H1 (cell line): ENCODE measurements around the gene SEMA3F. TPM values are rescaled to one million over a fixed set of nuclear protein-coding genes. Genes with fewer than 3 reads are reported as not detected.
A peak's percentile ranks its signal among the peaks of the same experiment; 100 is the strongest.
"Not testable (repeated sequence)": the region's sequence is repeated elsewhere in the genome, so short reads cannot be mapped to it uniquely, and the experiment has no call there.

Experiments used
- CTCF ChIA-PET: fragments of 300-600 bp; sonication (Branson Sonifier 250); formaldehyde crosslinking; loops from one replicate; lab custom pipeline; 2021; ENCODE audit not compliant: partially characterized antibody; lab: Charles Lee
- POLR2A ChIA-PET: fragments of 300-600 bp; sonication (Branson Sonifier 250); formaldehyde crosslinking; loops from one replicate; lab custom pipeline; 2021; ENCODE audit warnings: inconsistent platforms; ENCODE audit not compliant: partially characterized antibody; lab: Charles Lee
- DNase-seq, 2 experiments: peaks; one replicate each; pipeline versions ENCODE4 v3.0.0 to v3.0.0-alpha.2; 2010 to 2022; ENCODE audit warnings: low spot score in 2 of 2, low read depth in 1 of 2, mixed read lengths in 1 of 2
- FAIRE-seq: peaks from 2 replicates; lab custom pipeline; 2011; peaks lifted over from hg19 to GRCh38; lab: Jason Lieb, UNC
- H2AFZ ChIP-seq: 2 replicates; pipeline ENCODE4 v1.8.1; 2012; ENCODE audit warnings: low read length, inconsistent platforms
- H2AK5ac ChIP-seq: 2 replicates; pipeline ENCODE4 v1.6.1; 2013; ENCODE audit warnings: low read depth, low read length
- H2BK120ac ChIP-seq: replicated peaks from 2 replicates; pipeline ENCODE3; 2013; ENCODE audit warnings: low read depth, low read length, inconsistent platforms
- H2BK12ac ChIP-seq: 2 replicates; pipeline ENCODE4 v1.6.1; 2013; ENCODE audit warnings: low read depth, low read length
- H2BK15ac ChIP-seq: 2 replicates; pipeline ENCODE4 v1.6.1; 2013; ENCODE audit warnings: low read length
- H2BK20ac ChIP-seq: 2 replicates; pipeline ENCODE4 v1.6.1; 2013; ENCODE audit warnings: low read length
- H2BK5ac ChIP-seq: 2 replicates; pipeline ENCODE4 v1.6.1; 2013; ENCODE audit warnings: low read depth, low read length
- H3K14ac ChIP-seq: 2 replicates; pipeline ENCODE4 v1.6.1; 2013; ENCODE audit warnings: inconsistent platforms; ENCODE audit not compliant: insufficient read length
- H3K18ac ChIP-seq: 2 replicates; pipeline ENCODE4 v1.6.1; 2013; ENCODE audit warnings: low read length; ENCODE audit errors: extremely low read depth
- H3K23ac ChIP-seq: 2 replicates; pipeline ENCODE4 v1.6.1; 2013; ENCODE audit warnings: inconsistent platforms; ENCODE audit not compliant: insufficient read length
- H3K23me2 ChIP-seq: 2 replicates; pipeline ENCODE4 v1.6.1; 2013; ENCODE audit warnings: low read depth, low read length
- H3K27ac ChIP-seq: 2 replicates; pipeline ENCODE4 v1.6.1; 2011; ENCODE audit warnings: low read depth, low read length, inconsistent platforms
- H3K27me3 ChIP-seq, 4 experiments: replicated peaks in 1 of 4; 1 replicate in 1 of 4; 2 replicates in 3 of 4; pipeline versions ENCODE4 v1.6.1 to v1.8.1; 2011 to 2013; ENCODE audit warnings: low read length in 3 of 4, mild to moderate bottlenecking in 3 of 4, inconsistent platforms in 2 of 4, mixed read lengths in 2 of 4, moderate library complexity in 1 of 4; ENCODE audit not compliant: control insufficient read depth in 3 of 4, insufficient read depth in 3 of 4; ENCODE audit errors: extremely low read depth in 1 of 4
- H3K36me3 ChIP-seq, 4 experiments: 2 replicates each; pipeline versions ENCODE4 v1.6.1 to v1.8.1; 2011 to 2013; ENCODE audit warnings: mild to moderate bottlenecking in 4 of 4, low read length in 3 of 4, moderate library complexity in 2 of 4, control low read depth in 1 of 4, inconsistent platforms in 1 of 4; ENCODE audit not compliant: insufficient read depth in 4 of 4, control insufficient read depth in 2 of 4
- H3K4ac ChIP-seq: replicated peaks from 2 replicates; pipeline ENCODE3; 2013; ENCODE audit warnings: low read length, low read depth, mixed read lengths, inconsistent platforms; ENCODE audit not compliant: insufficient read length
- H3K4me1 ChIP-seq, 4 experiments: replicated peaks in 1 of 4; 1 replicate in 1 of 4; 2 replicates in 3 of 4; pipeline versions ENCODE4 v1.6.1 to v1.8.1; 2011 to 2013; ENCODE audit warnings: low read length in 3 of 4, inconsistent platforms in 2 of 4, mixed read lengths in 1 of 4; ENCODE audit not compliant: insufficient read depth in 4 of 4, control insufficient read depth in 3 of 4
- H3K4me2 ChIP-seq, 2 experiments: 2 replicates each; pipeline versions ENCODE4 v1.6.1 to v1.8.1; 2011 to 2013; ENCODE audit warnings: low read depth in 2 of 2, low read length in 2 of 2, control low read depth in 1 of 2, inconsistent platforms in 1 of 2, mild to moderate bottlenecking in 1 of 2; ENCODE audit not compliant: insufficient read depth in 1 of 2
- H3K4me3 ChIP-seq, 4 experiments: fragments of 200-600, 300-600 bp in 1 of 4; sonication (generic), shearing (Covaris generic), sonication (Bioruptor Twin) in 1 of 4; 2 replicates each; pipeline versions ENCODE4 v1.5.1 to v1.8.1; 2011 to 2016; ENCODE audit warnings: low read length in 4 of 4, low read depth in 3 of 4, control low read depth in 2 of 4, inconsistent platforms in 2 of 4, mild to moderate bottlenecking in 2 of 4, mixed read lengths in 1 of 4, moderate library complexity in 1 of 4; ENCODE audit not compliant: insufficient read depth in 2 of 4; ENCODE audit errors: extremely low read depth in 1 of 4
- H3K56ac ChIP-seq: replicated peaks from 2 replicates; pipeline ENCODE3; 2013; ENCODE audit warnings: low read depth, mild to moderate bottlenecking, mixed read lengths, low read length, inconsistent platforms; ENCODE audit not compliant: insufficient read length
- H3K79me1 ChIP-seq: 2 replicates; pipeline ENCODE4 v1.6.1; 2013; ENCODE audit warnings: low read depth, low read length, control low read depth
- H3K79me2 ChIP-seq, 2 experiments: 2 replicates each; pipeline versions ENCODE4 v1.6.1 to v1.8.1; 2012 to 2013; ENCODE audit warnings: low read length in 2 of 2, mild to moderate bottlenecking in 2 of 2, inconsistent platforms in 1 of 2; ENCODE audit not compliant: insufficient read depth in 2 of 2, control insufficient read depth in 1 of 2
- H3K9ac ChIP-seq, 4 experiments: replicated peaks in 1 of 4; 1 replicate in 1 of 4; 2 replicates in 3 of 4; pipeline versions ENCODE4 v1.6.1 to v1.8.1; 2011 to 2013; ENCODE audit warnings: low read depth in 3 of 4, low read length in 3 of 4, control low read depth in 2 of 4, mild to moderate bottlenecking in 2 of 4, moderate library complexity in 2 of 4, inconsistent platforms in 1 of 4; ENCODE audit errors: extremely low read depth in 1 of 4
- H3K9me3 ChIP-seq, 2 experiments: 2 replicates each; pipeline versions ENCODE4 v1.6.1 to v1.8.1; 2012 to 2013; ENCODE audit warnings: mild to moderate bottlenecking in 2 of 2, moderate library complexity in 2 of 2, control low read depth in 1 of 2, inconsistent platforms in 1 of 2, low read depth in 1 of 2, low read length in 1 of 2, mixed read lengths in 1 of 2; ENCODE audit not compliant: insufficient read depth in 2 of 2
- H4K20me1 ChIP-seq, 2 experiments: replicated peaks in 1 of 2; 2 replicates each; pipeline versions ENCODE3 to v1.8.1; 2011 to 2013; ENCODE audit warnings: inconsistent platforms in 2 of 2, low read length in 2 of 2, mild to moderate bottlenecking in 1 of 2; ENCODE audit not compliant: insufficient read depth in 2 of 2, control insufficient read depth in 1 of 2
- H4K5ac ChIP-seq: 2 replicates; pipeline ENCODE4 v1.6.1; 2013; ENCODE audit warnings: low read length, low read depth, mixed read lengths, inconsistent platforms; ENCODE audit not compliant: insufficient read length
- H4K8ac ChIP-seq: 2 replicates; pipeline ENCODE4 v1.8.0; 2013; ENCODE audit warnings: mild to moderate bottlenecking, moderate library complexity, low read length, inconsistent platforms; ENCODE audit not compliant: insufficient read depth; ENCODE audit errors: extremely low read depth
- H4K91ac ChIP-seq: replicated peaks from 2 replicates; pipeline ENCODE3; 2013; ENCODE audit warnings: low read length, mixed read lengths, inconsistent platforms; ENCODE audit not compliant: insufficient read length
- WGBS, 2 experiments: shearing (Covaris generic) in 1 of 2; methylation state at CpG; one replicate each; pipeline versions ENCODE4 v1.1.6 to v1.1.7; 2013 to 2015; ENCODE audit warnings: low lambda C conversion rate in 2 of 2, mixed read lengths in 2 of 2, inconsistent platforms in 1 of 2, low coverage in 1 of 2, missing lambda C conversion rate in 1 of 2; ENCODE audit not compliant: insufficient replicate concordance in 2 of 2, insufficient coverage in 1 of 2, insufficient read length in 1 of 2; ENCODE audit errors: extremely low coverage in 1 of 2, missing lambda C conversion rate in 1 of 2; 5-methylcytosine and 5-hydroxymethylcytosine counted together
- polyA plus RNA-seq, 7 experiments: library from polyadenylated mRNA; depleted of rRNA in 3 of 7; stranded (reverse) in 5 of 7; unstranded in 2 of 7; fragments of >200 nt in 5 of 7; fragments of 200-250 nt in 2 of 7; gene quantifications; 1 replicate in 5 of 7; 2 replicates in 1 of 7; 4 replicates in 1 of 7; pipeline versions ENCODE4 v1.2.1 to v1.2.3, GENCODE V29; 2011 to 2013; ENCODE audit warnings: missing spikeins in 2 of 7, mixed read lengths in 2 of 7
- total RNA-seq: library from RNA; stranded (reverse); fragmentation: NEBNext Ultra II Directional; extraction: Animal tissue kit (Norgen Biotek cat#: 25700); gene quantifications from 2 replicates; pipeline ENCODE4 v1.2.1, GENCODE V29; 2021

Gene SEMA3F
- total and polyA plus RNA-seq, 2 of the 8 experiments (the other 6 are each of a cell fraction or from before 2014, with no cell fraction given) = 20.3 to 37.0 TPM

GRCh38 chr3:50211368-50211717 lies 56.2 kb downstream of the SEMA3F start:
- H2BK120ac ChIP-seq, H3K4me3 ChIP-seq, H3K56ac ChIP-seq, H3K79me1 ChIP-seq, H3K36me3 ChIP-seq, H2AFZ ChIP-seq, H2BK15ac ChIP-seq, H4K20me1 ChIP-seq, FAIRE-seq, H3K9me3 ChIP-seq, H3K23ac ChIP-seq, H3K27ac ChIP-seq, H4K91ac ChIP-seq, H3K18ac ChIP-seq, H3K9ac ChIP-seq, H2BK5ac ChIP-seq, H4K5ac ChIP-seq, DNase-seq, H2AK5ac ChIP-seq, H3K4ac ChIP-seq, H3K79me2 ChIP-seq, H3K14ac ChIP-seq, H3K23me2 ChIP-seq, H4K8ac ChIP-seq: not testable (repeated sequence)
- Histone ChIP-seq H3K4me1 (peaks cover 0 to 23% (median 10%) of the 10 kb centered on the region in 4 experiments; a peak in 5 of 7 replicates), H3K27me3 (peaks cover 2 to 11% (median 6%) of the 10 kb centered on the region in 4 experiments), H2BK20ac (0 out of 2 replicates have a peak overlapping the region, but pooled peaks have one; percentile 32), H2BK12ac (0 out of 2 replicates have a peak overlapping the region, but pooled peaks have one; percentile 39), H3K4me2 (peak overlapping the region; percentile 15 to 22; a peak in 2 of 4 replicates)
- 86% methylated on average over 4 of the region's 5 CpGs; no CpG with 5 or more reads in 1 of the 2 experiments for WGBS, 2 experiments
- POLR2A ChIA-PET = interaction anchor here (1.3 to 4.3 kb wide), 5 partner anchors 8 to 24 kb away, joined by 4 to 20 read pairs (median 5); no protein-coding TSS in a partner anchor
- CTCF ChIA-PET = interaction anchor here (0.6 to 48.1 kb wide), 12 partner anchors 5 to 242 kb away, joined by 3 to 2149 read pairs (median 8); partner anchors contain the start of genes GNAI2, GNAT1, LSMEM2 and SEMA3B
